Skeletal muscle satellite cell (primary cell): Measurements from ENCODE around the gene RTEL1.
"Not testable (repeated sequence)": the region's sequence is repeated elsewhere in the genome, so short reads cannot be mapped to it uniquely, and the experiment has no call there.

Source experiments
- H3K27me3 ChIP-seq: 2 replicates; pipeline ENCODE4 v1.7.0; 2013; ENCODE audit warnings: low read length; ENCODE audit not compliant: control insufficient read depth, insufficient read depth
- H3K36me3 ChIP-seq: 2 replicates; pipeline ENCODE4 v1.7.0; 2013; ENCODE audit warnings: mild to moderate bottlenecking, control low read depth, low read length; ENCODE audit not compliant: insufficient read depth
- H3K4me1 ChIP-seq: 2 replicates; pipeline ENCODE4 v1.7.0; 2013; ENCODE audit warnings: low read length; ENCODE audit not compliant: control insufficient read depth, insufficient read depth
- H3K4me2 ChIP-seq: 2 replicates; pipeline ENCODE4 v1.7.0; 2013; ENCODE audit warnings: mild to moderate bottlenecking, low read length
- H3K4me3 ChIP-seq: 2 replicates; pipeline ENCODE4 v1.7.0; 2013; ENCODE audit warnings: low read length
- H3K9ac ChIP-seq: 2 replicates; pipeline ENCODE4 v1.7.0; 2013; ENCODE audit warnings: mild to moderate bottlenecking, low read depth, low read length, moderate library complexity
- H3K9me3 ChIP-seq: replicated peaks from 2 replicates; pipeline ENCODE4 v1.7.0; 2013; ENCODE audit warnings: mild to moderate bottlenecking, control low read depth, low read length

The RTEL1 gene

GRCh38 chr20:63657260-63657936, 714 bp upstream of the RTEL1 start:
- no peaks in the 10 kb centered on the region for H3K9me3 ChIP-seq
- peak overlapping the region; percentile 97 for H3K4me2 ChIP-seq
- peaks cover 25% of the 10 kb centered on the region for H3K4me1 ChIP-seq
- H3K36me3 ChIP-seq = peaks cover 20% of the 10 kb centered on the region
- H3K9ac ChIP-seq = peak overlapping the region; percentile 91
- H3K4me3 ChIP-seq = peak overlapping the region; percentile 99
- no peaks in the 10 kb centered on the region for H3K27me3 ChIP-seq

- Histone ChIP-seq H3K27me3 (no peaks in the 10 kb centered on the region), H3K9me3 (no peaks in the 10 kb centered on the region), H3K4me2 (peak overlapping the region; percentile 97), H3K36me3 (peaks cover 32% of the 10 kb centered on the region), H3K4me3 (peak overlapping the region; percentile 99), H3K4me1 (peaks cover 19% of the 10 kb centered on the region), H3K9ac (peak overlapping the region; percentile 91)
Measured at GRCh38 chr20:63658749-63659187, 656 bp downstream of the RTEL1 start.

GRCh38 chr20:63659370-63659769, 1.3 kb downstream of the RTEL1 start:
- Histone ChIP-seq H3K4me2 (peak overlapping the region; percentile 97), H3K27me3 (no peaks in the 10 kb centered on the region), H3K4me1 (peaks cover 19% of the 10 kb centered on the region), H3K9me3 (no peaks in the 10 kb centered on the region), H3K36me3 (peaks cover 38% of the 10 kb centered on the region), H3K9ac (peak overlapping the region; percentile 91), H3K4me3 (peak overlapping the region; percentile 99)

- not testable (repeated sequence) for H3K27me3 ChIP-seq
Measured at GRCh38 chr20:63660174-63660573, 2.1 kb downstream of the RTEL1 start.

GRCh38 chr20:63660622-63661021, 2.5 kb downstream of the RTEL1 start:
- H3K9ac ChIP-seq = no peak overlapping the region
- peaks cover 19% of the 10 kb centered on the region for H3K4me1 ChIP-seq
- no peak overlapping the region for H3K4me3 ChIP-seq
- H3K36me3 ChIP-seq = peaks cover 39% of the 10 kb centered on the region
- H3K4me2 ChIP-seq = no peak overlapping the region
- H3K9me3 ChIP-seq = no peaks in the 10 kb centered on the region
- H3K27me3 ChIP-seq = no peaks in the 10 kb centered on the region

More at GRCh38 chr20:63660174-63660573, 2.1 kb downstream of the RTEL1 start:
- not testable (repeated sequence) for H3K4me2 ChIP-seq, H3K9ac ChIP-seq, H3K4me3 ChIP-seq, H3K9me3 ChIP-seq
- H3K4me1 ChIP-seq = peaks cover 19% of the 10 kb centered on the region
- H3K36me3 ChIP-seq = peaks cover 38% of the 10 kb centered on the region

GRCh38 chr20:63661108-63661507, 3.0 kb downstream of the RTEL1 start:
- H3K9ac ChIP-seq = no peak overlapping the region
- H3K36me3 ChIP-seq = peaks cover 44% of the 10 kb centered on the region
- no peak overlapping the region for H3K4me3 ChIP-seq
- H3K4me1 ChIP-seq = peaks cover 19% of the 10 kb centered on the region
- no peaks in the 10 kb centered on the region for H3K9me3 ChIP-seq
- no peaks in the 10 kb centered on the region for H3K27me3 ChIP-seq
- H3K4me2 ChIP-seq = no peak overlapping the region

GRCh38 chr20:63661959-63662812, 4.1 kb downstream of the RTEL1 start:
- no peaks in the 10 kb centered on the region for H3K9me3 ChIP-seq
- peaks cover 50% of the 10 kb centered on the region for H3K36me3 ChIP-seq
- H3K4me2 ChIP-seq = no peak overlapping the region
- no peak overlapping the region for H3K4me3 ChIP-seq
- no peak overlapping the region for H3K9ac ChIP-seq
- peaks cover 17% of the 10 kb centered on the region for H3K4me1 ChIP-seq
- H3K27me3 ChIP-seq = no peaks in the 10 kb centered on the region

- H3K27me3 ChIP-seq = no peaks in the 10 kb centered on the region
- no peak overlapping the region for H3K4me2 ChIP-seq
- no peak overlapping the region for H3K9ac ChIP-seq
- no peak overlapping the region for H3K4me3 ChIP-seq
- H3K36me3 ChIP-seq = peaks cover 57% of the 10 kb centered on the region
- H3K4me1 ChIP-seq = peaks cover 10% of the 10 kb centered on the region
- no peaks in the 10 kb centered on the region for H3K9me3 ChIP-seq
Measured at GRCh38 chr20:63662813-63663189, 4.7 kb downstream of the RTEL1 start.

GRCh38 chr20:63663332-63664066, 5.4 kb downstream of the RTEL1 start:
- H3K4me3 ChIP-seq = no peak overlapping the region

GRCh38 chr20:63664143-63664851, 6.2 kb downstream of the RTEL1 start:
- H3K9me3 ChIP-seq = no peaks in the 10 kb centered on the region
- no peak overlapping the region for H3K9ac ChIP-seq
- no peak overlapping the region for H3K4me3 ChIP-seq
- no peak overlapping the region for H3K4me2 ChIP-seq
- H3K4me1 ChIP-seq = peaks cover 4% of the 10 kb centered on the region
- H3K36me3 ChIP-seq = peaks cover 60% of the 10 kb centered on the region
- no peaks in the 10 kb centered on the region for H3K27me3 ChIP-seq

More at GRCh38 chr20:63663332-63664066, 5.4 kb downstream of the RTEL1 start:
- Histone ChIP-seq H3K27me3 (no peaks in the 10 kb centered on the region), H3K9ac (no peak overlapping the region), H3K9me3 (no peaks in the 10 kb centered on the region), H3K4me1 (peaks cover 9% of the 10 kb centered on the region), H3K36me3 (peaks cover 57% of the 10 kb centered on the region), H3K4me2 (no peak overlapping the region)
